NOMO-1 treated with DMSO at 0.1 percent for 48 hours (cell line): ENCODE measurements around the gene AK2.
A peak's percentile ranks its signal among the peaks of the same experiment; 100 is the strongest.
"Not testable (repeated sequence)": the region's sequence is repeated elsewhere in the genome, so short reads cannot be mapped to it uniquely, and the experiment has no call there.

Source experiments
- DNase-seq: peaks from one replicate; lab custom pipeline; 2025; ENCODE audit not compliant: unreplicated experiment; lab: John Stamatoyannopoulos, UW

AK2 gene

GRCh38 chr1:32978854-32979253 is 57.8 kb downstream of the AK2 start:
- DNase-seq = no peak

GRCh38 chr1:32977546-32978087 is 59.1 kb downstream of the AK2 start:
- no peak for DNase-seq

GRCh38 chr1:32975055-32975454 is 61.6 kb downstream of the AK2 start:
- not testable (repeated sequence) for DNase-seq

- DNase-seq = not testable (repeated sequence)
Measured at GRCh38 chr1:32973458-32973857, 63.2 kb downstream of the AK2 start.

GRCh38 chr1:32972814-32973428 is 63.8 kb downstream of the AK2 start:
- no peak for DNase-seq

- no peak for DNase-seq
Measured at GRCh38 chr1:32971576-32971975, 65.1 kb downstream of the AK2 start.

GRCh38 chr1:32971156-32971555 is 65.5 kb downstream of the AK2 start:
- DNase-seq = no peak

GRCh38 chr1:32969566-32969965 is 67.1 kb downstream of the AK2 start:
- no peak for DNase-seq

GRCh38 chr1:32967888-32968568 is 68.7 kb downstream of the AK2 start:
- no peak for DNase-seq

- DNase-seq = no peak
Measured at GRCh38 chr1:32966900-32967299, 69.8 kb downstream of the AK2 start.

- DNase-seq = no peak
Measured at GRCh38 chr1:32965251-32965747, 71.4 kb downstream of the AK2 start.

- peak; percentile 96 for DNase-seq
Measured at GRCh38 chr1:32964461-32965250, 72.0 kb downstream of the AK2 start, which contains the start of gene RNF19B. RNF19B (minus strand) TSS chr1:32964809; CDS start chr1:32964685, 124 bp downstream.

GRCh38 chr1:32963746-32964460 is 72.8 kb downstream of the AK2 start:
- DNase-seq = peak; percentile 60

GRCh38 chr1:32962248-32962896 is 74.3 kb downstream of the AK2 start:
- DNase-seq = peak; percentile 67

GRCh38 chr1:32960819-32961355 is 75.8 kb downstream of the AK2 start:
- DNase-seq = no peak

GRCh38 chr1:32960342-32960741 is 76.3 kb downstream of the AK2 start:
- no peak for DNase-seq

GRCh38 chr1:32958827-32959226 is 77.9 kb downstream of the AK2 start:
- DNase-seq = no peak
